ELF-1 (cell line): ENCODE results near the gene DNAJC22.
"Not testable (repeated sequence)": the region's sequence is repeated elsewhere in the genome, so short reads cannot be mapped to it uniquely, and the experiment has no call there.

Experiments
- DNase-seq: peaks from one replicate; pipeline ENCODE4 v3.0.0-alpha.2; 2016; ENCODE audit warnings: low read depth, low spot score

The DNAJC22 gene

DNA sequence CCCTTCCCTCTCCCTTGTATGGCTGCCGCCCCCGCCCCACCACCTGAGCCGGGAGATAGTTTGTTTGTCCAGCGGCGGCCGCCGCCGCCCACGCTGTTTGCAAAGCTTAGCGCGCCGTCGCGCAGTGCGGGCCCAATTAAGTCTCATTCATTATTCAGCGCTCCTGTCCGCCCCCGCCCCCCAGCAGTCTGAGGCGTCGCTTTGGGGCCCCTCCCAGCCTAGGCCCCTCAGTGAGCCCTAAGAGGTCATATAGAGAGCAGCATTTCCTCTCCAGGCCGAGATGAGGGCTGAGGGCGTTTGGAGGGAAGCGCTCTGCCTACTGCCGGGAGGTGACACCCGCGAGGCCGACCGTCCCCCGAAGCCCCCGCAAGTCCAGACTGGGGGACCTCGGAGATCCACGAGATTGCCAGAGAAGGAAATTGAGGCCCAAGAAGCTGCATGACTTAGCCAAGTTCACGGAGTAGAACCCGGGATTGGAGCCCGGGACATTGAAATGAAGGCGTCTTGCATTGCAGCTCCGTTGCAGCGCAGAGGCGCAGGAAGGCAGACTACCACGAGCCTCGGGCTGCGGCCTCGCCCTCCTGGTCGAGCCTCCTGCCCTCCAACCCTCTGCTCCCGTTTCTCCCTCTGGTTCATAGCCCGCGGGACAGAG is at the start of gene DNAJC22:
Gene DNAJC22, plus strand, starts transcription at position 230 of the 652 bp plus-strand sequence. CDS start 1,985 bp downstream, outside the sequence.
- peak; percentile 68 for DNase-seq

DNA sequence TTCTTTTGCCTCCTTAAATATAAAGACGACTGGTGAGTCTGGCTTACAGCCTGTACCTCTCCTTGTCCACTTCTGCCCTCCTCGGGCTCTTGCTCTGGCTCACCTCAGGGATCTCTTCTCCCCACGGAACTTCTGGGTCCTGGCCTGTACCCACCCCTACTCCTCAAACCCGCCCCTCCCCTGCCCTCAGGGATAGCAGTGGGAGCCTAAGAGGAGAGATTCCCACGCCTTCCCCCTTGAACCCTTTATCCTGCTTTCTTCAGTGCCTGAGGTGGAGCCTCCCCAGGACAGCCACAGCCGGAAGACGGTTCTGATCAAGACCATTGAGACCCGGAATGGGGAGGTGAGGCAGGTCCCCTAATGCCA is 49.0 kb upstream of the DNAJC22 start:
- DNase-seq, result peak; percentile 3

DNA sequence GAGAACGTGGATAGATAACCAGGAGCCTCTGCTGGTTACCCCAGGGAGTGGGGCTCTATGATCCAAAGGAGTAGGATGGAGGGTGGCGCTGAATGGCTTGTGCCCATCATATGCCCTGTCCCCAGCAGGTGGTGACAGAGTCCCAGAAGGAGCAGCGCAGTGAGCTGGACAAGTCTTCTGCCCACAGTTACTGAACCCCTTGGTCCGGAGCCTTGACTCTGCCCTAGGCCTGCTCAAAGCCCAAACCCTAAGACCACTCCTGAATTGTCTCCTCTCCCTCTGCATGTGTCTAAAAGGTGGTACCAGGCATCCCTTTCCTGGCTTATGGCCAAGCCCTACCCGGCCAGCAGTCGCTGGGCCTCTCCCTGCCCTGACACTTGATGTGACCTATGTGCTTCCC is 48.5 kb upstream of the DNAJC22 start:
- peak; percentile 2 for DNase-seq

DNA sequence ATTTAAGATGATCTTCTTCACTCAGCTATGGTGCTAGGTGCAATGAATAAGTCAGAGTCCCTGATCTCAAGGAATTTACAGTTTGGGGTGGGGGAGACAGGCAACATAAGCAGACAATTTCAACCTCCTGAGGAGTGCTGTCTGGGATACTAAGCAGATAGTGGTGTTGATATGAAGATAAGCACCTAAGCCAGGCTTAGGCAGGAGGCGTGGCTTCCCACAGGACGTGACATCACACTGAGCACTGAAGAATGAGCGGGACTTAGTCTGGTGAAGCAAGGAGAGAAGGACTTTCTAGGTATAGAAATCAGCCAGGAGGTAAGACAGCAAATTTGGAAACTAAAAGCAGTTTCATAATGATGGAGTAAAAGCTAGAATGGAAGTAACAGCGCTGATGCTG is 44.9 kb upstream of the DNAJC22 start:
- DNase-seq, result peak; percentile 49

DNA sequence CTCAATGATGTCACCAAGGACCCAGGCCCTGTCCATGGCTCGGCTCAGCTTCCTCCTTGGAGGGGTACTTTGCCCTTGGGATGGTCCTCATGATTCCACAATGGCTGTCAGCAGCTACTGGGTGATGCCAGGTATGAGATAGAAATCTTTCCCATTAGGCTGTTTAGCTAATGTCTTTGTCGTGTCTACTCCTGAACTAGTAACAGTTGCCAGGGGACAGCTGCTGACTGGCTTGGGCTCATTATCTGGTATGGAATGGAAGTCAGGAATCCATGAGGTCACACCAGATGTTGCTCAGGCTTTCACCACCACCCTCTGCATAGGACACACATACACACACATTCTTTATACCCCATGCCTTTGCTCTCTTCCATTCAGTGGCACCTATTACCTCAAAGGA is 42.5 kb upstream of the DNAJC22 start:
- no peak for DNase-seq

DNA sequence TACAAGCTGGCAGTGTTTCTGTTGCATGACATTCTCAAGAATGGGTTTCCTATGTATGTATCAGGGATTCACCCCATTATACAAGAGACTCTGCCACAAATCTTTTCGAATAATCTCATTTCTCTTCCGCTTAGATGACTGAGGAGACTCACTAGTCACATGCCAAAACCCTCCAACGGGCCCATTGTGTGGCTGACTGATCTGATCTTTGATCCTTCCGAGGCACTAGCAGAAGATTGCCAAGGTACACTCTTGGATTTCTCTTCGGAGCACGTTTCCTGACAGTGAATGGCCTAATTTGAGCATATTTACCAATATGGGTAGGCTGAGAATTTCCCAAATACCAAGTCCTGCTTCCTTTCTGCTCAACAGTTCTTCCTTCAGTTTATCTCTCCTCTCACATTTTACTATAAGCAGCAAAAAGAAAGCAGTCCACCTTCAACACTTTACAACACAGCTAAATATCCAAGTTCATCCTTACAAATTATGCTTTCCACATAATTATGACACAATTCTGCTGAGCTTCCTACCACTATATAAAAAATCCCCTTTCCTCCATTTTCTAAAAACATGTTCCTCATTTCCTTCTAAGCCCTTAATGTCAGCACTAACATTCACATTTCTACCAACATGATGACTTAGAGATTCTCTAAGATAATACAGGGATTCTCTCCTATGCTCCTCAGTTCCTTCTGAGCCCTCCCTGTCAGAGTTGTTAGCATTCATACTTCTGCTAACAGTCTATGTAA is 40.8 kb upstream of the DNAJC22 start:
- no peak for DNase-seq

DNA sequence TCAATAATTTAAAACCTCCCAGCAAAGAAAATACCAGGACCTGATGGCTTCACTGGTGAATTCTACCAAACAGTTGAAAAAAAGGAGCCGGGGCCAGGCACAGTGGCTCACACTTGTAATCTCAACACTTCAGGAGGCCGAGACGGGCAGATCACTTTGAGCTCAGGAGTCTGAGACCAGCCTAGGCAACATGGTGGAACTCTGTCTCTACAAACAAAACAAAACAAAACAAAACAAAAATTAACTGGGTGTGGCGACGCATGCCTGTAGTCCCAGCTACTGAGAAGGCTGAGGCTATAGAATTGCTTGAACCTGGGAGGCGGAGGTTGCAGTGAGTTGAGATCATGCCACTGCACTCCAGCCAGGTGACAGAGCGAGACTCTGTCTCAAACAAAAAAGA is 37.3 kb upstream of the DNAJC22 start:
- no peak for DNase-seq

DNA sequence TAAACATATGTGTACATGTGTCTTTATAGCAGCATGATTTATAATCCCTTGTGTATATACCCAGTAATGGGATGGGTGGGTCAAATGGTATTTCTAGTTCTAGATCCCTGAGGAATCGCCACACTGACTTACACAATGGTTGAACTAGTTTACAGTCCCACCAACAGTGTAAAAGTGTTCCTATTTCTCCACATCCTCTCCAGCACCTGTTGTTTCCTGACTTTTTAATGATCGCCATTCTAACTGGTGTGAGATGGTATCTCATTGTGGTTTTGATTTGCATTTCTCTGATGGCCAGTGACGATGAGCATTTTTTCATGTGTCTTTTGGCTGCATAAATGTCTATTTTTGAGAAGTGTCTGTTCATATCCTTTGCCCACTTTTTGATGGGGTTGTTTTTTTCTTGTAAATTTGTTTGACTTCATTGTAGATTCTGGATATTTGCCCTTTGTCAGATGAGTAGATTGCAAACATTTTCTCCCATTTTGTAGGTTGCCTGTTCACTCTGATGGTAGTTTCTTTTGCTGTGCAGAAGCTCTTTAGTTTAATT is 36.2 kb upstream of the DNAJC22 start:
- not testable (repeated sequence) for DNase-seq

DNA sequence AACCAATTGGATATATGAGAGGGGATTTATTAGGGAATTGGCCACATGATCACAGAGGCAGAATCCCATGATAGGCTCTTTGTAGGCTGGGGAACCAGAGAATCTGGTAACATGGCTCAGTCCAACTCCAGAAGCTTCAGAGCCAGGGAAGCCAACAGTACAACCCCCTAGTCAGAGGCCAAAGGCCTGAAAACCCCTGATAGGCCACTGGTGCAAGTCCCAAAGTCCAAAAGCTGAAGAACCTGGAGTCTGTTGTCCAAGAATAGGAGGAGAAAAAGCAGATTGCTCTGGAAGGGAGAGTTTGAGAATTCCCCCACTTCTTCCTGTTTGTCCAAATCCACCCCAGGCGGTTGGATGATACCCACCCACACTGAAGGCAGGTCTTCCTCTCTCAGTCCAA is 31.9 kb upstream of the DNAJC22 start:
- DNase-seq, result no peak

DNA sequence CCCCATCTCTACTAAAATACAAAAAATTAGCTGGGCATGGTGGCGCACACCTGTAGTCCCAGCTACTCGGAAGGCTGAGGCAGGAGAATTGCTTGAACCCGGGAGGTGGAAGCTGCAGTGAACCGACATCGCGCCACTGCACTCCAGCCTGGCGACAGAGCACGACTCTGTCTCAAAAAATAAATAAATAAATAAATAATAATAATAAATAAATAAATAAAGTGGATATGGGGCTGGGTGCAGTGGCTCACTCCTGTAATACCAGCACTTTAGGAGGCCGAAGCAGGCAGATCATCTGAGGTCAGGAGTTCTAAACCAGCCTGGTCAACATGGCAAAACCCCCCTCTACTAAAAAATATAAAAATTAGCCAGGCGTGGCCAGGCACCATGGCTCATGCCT is 29.6 kb upstream of the DNAJC22 start:
- not testable (repeated sequence) for DNase-seq

DNA sequence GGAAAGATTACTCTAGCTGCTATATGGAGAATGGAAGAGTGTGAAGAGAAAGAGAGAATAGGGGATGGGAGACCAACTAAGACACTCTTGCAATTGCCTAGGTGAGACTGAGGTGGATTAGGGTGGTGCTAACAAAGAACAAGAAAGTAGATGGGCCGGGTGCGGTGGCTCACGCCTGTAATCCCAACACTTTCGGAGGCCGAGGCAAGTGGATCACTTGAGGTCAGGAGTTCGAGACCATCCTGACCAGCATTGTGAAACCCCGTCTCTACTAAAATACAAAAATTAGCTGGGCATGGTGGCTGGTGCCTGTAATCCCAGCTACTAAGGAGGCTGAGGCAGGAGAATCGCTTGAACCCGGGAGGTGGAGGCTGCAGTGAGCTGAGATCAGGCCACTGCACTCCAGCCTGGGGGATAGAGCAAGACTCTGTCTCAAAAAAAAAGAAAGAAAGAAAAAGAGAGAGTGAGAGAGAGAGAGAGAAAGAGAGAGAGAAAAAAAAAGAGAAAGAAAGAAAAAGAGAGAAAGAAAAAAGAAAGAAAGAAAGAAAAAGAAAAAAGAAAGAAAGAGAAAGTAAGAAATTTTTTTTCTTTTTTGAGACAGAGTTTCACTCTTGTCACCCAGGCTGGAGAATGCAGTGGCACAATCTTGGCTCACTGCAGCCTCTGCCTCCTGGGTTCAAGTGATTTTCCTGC is 26.1 kb upstream of the DNAJC22 start:
- DNase-seq, result not testable (repeated sequence)

DNA sequence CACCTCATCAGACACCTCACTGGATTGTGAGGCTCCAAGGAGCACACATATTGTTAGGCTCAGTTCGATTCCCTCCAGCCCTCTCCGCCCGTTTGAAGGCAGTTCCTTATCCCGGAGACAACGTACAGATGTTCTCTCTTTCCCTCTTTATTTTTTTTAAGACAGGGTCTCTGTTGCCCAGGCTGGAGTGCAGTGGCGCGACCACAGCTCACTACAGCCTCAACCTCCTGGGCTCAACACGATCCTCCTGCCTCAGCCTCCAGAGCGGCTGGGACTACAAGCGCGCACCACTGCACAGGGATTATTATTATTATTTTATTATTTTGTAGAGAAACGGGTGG is 24.4 kb upstream of the DNAJC22 start:
- DNase-seq, result no peak

DNA sequence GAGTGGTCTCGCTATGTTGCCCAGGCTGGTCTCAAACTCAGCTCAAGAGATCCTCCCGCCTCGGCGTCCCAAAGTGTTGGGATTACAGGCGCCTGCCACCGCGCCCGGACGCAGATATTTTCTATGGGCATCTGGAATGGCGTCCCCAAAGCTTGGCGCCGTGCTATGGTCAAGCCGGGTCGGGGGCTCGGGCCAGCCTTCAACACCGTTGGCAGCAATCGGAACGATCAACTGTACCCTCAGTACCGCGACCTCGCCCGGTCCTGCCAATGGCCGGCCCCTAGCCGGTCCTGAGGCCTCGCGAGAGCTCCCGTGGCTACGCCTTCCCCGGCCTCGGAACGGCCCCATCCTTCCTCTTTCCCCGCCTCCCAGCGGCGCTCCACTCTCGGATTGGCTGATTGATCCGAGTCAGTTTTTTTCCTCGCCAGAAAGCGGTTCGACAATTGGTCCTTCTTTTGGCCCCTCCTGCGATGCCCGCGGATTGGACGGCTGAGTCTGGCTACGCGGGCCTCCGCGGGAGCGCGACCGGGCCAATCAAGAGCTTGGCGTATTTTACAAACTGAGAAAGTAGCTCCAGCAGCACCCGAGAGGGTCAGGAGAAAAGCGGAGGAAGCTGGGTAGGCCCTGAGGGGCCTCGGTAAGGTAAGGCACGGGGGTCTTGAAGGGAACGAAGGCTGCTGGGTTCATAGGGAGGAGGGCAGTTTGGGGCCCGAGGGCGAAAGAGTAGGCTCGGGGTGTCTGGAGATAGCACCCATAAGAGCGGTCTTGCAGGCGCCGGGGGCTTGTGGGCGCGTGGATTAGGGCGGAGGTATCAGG is 23.8 kb upstream of the DNAJC22 start, which contains the start of gene TROAP:
Gene TROAP, plus strand, starts transcription at position 548 of the 816 bp plus-strand sequence. CDS start 354 bp downstream, outside the sequence.
- DNase-seq, result peak; percentile 99

DNA sequence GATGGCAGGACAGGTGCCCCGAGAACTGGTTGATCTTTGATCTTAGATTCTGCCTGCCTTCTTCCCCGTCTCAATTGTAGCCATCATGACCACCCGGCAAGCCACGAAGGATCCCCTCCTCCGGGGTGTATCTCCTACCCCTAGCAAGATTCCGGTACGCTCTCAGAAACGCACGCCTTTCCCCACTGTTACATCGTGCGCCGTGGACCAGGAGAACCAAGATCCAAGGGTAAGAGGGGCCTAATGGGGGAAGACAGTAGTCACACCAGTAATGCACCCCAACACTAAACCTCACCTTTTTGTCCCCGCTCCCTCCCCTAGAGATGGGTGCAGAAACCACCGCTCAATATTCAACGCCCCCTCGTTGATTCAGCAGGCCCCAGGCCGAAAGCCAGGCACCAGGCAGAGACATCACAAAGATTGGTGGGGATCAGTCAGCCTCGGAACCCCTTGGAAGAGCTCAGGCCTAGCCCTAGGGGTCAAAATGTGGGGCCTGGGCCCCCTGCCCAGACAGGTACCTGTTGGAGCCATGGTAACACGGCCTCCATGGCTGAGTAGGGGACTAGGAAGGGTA is 23.1 kb upstream of the DNAJC22 start:
- DNase-seq, result no peak

DNA sequence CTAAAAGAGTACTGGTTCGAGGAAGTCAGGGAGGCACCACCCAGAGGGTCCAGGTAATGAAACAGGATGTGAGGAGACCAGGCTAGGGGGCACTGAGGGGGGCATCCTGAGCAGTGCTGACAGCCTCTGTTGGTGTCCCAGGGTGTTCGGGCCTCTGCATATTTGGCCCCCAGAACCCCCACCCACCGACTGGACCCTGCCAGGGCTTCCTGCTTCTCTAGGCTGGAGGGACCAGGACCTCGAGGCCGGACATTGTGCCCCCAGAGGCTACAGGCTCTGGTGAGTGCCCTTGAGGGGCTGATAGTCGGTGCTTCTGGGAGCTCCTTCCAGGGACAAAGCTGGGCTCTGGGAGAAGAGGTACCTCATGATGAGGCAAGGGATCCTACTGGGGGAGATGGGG is 21.1 kb upstream of the DNAJC22 start:
- no peak for DNase-seq

DNA sequence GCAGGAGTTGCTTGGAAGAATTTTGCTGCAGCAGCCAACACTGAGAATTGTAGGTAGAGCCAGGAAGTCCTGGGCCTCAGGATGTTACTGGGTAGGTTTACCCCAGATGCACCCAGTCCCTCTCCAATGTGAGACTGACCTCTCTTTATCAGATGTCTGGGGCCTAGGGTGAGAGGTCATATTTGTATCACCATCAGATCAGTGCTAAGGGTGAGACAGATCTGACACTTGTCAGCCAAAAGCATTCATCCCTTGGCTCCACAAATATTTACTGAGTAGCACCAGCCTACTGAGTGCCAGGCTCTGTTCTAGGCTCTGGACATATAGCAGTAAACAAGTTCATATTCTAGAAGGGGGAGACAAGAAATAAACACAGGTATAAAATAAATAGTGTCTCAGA is 19.3 kb upstream of the DNAJC22 start:
- no peak for DNase-seq

DNA sequence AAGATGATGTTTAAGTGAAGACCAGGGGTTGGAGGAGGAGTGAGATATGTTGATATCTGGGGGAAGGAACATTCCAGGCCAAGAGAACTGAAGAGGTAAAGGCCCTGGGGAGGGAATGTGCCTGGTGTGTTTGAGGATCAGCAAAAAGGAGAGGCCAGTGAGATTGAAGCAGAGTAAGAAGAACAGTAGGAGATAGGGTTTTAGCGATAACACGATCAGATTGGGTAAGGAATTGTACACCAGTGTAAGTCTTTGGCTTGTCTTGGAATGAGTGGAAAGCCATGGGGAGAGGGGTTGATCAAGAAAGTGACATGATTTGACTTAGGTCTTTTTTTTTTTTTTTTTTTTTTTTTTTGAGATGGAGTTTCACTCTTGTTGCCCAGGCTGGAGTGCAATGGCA is 18.8 kb upstream of the DNAJC22 start:
- no peak for DNase-seq

DNA sequence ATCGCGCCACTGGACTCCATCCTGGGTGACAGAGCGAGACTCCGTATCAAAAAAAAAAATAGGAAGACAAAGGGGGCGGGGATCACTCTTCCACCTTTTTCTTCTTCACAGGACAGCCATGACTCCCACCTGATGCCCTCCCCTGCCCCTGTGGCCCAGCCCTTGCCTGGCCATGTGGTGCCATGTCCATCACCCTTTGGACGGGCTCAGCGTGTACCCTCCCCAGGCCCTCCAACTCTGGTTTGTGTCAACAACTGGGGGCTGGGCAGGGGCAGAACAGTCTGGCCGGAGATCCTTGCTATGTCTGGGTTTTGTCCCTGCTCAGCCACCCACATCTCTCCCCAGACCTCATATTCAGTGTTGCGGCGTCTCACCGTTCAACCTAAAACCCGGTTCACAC is 17.9 kb upstream of the DNAJC22 start:
- DNase-seq, result no peak

DNA sequence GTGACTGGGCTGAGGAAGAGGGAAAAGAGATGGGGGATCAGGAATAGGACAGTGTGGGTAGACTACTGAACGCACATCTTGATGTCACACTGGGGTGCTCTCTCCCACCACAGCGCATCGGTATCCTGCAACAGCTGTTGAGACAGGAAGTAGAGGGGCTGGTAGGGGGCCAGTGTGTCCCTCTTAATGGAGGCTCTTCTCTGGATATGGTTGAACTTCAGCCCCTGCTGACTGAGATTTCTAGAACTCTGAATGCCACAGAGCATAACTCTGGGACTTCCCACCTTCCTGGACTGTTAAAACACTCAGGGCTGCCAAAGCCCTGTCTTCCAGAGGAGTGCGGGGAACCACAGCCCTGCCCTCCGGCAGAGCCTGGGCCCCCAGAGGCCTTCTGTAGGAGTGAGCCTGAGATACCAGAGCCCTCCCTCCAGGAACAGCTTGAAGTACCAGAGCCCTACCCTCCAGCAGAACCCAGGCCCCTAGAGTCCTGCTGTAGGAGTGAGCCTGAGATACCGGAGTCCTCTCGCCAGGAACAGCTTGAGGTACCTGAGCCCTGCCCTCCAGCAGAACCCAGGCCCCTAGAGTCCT is 16.6 kb upstream of the DNAJC22 start:
- no peak for DNase-seq

DNA sequence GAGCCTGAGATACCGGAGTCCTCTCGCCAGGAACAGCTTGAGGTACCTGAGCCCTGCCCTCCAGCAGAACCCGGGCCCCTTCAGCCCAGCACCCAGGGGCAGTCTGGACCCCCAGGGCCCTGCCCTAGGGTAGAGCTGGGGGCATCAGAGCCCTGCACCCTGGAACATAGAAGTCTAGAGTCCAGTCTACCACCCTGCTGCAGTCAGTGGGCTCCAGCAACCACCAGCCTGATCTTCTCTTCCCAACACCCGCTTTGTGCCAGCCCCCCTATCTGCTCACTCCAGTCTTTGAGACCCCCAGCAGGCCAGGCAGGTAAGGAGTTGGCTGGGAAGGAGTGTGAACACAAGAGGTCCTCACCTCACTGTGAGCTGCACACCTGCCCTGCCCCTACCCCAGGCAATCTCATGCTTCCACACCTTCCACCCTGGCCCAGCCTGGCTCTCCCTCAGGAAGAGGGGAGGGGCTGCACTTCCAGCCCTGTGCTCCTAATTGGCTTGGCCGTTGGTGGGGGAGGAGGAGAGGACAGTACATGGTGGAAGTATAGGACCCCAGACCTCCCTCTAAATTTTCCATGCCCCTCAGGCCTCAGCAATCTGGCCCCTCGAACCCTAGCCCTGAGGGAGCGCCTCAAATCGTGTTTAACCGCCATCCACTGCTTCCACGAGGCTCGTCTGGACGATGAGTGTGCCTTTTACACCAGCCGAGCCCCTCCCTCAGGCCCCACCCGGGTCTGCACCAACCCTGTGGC is 15.9 kb upstream of the DNAJC22 start:
- DNase-seq, result no peak
